HepG2 (cell line): ENCODE data around the gene RCE1. TPM values are rescaled to one million over a fixed set of nuclear protein-coding genes. Genes with fewer than 3 reads are reported as not detected.

Experiments
- CHD2 ChIP-seq: IDR thresholded peaks from 2 replicates; pipeline ENCODE4 v1.6.1; 2011; ENCODE audit warnings: low read depth, low read length, improper control_type of control experiment
- HDAC2 ChIP-seq: sonication (generic); formaldehyde crosslinking; IDR thresholded peaks from 2 replicates; pipeline ENCODE4 v1.4.0; 2020; ENCODE audit warnings: missing genetic modification reagents
- HNF4G ChIP-seq, 2 experiments: sonication (generic) in 1 of 2; formaldehyde crosslinking in 1 of 2; IDR thresholded peaks; 2 replicates each; pipeline versions ENCODE4 v1.4.0 to v1.6.1; 2011 to 2020; ENCODE audit warnings: borderline replicate concordance in 2 of 2, low read depth in 2 of 2, mild to moderate bottlenecking in 2 of 2, low read length in 1 of 2, missing genetic modification reagents in 1 of 2, moderate library complexity in 1 of 2
- HNRNPK ChIP-seq: fragments of 200-400 bp; formaldehyde crosslinking; IDR thresholded peaks from 2 replicates; pipeline ENCODE4 v1.6.1; 2018; ENCODE audit warnings: low read length, low read depth, moderate library complexity, mild to moderate bottlenecking; ENCODE audit not compliant: poor library complexity, severe bottlenecking
- KLF16 ChIP-seq, 2 experiments: sonication (generic) in 1 of 2; formaldehyde crosslinking in 1 of 2; IDR thresholded peaks; 2 replicates each; pipeline versions ENCODE4 v1.6.1 to v1.8.0; 2016 to 2023; ENCODE audit warnings: missing genetic modification reagents in 2 of 2, missing compliant biosample characterization in 1 of 2
- MEIS2 ChIP-seq: sonication (generic); formaldehyde crosslinking; IDR thresholded peaks from 2 replicates; pipeline ENCODE4 v1.9.0; 2021; ENCODE audit warnings: mild to moderate bottlenecking, missing genetic modification reagents
- NPAS2 ChIP-seq: sonication (generic); formaldehyde crosslinking; IDR thresholded peaks from 2 replicates; pipeline ENCODE4 v1.8.0; 2022; ENCODE audit warnings: mild to moderate bottlenecking, missing genetic modification reagents, borderline replicate concordance
- PRDM4 ChIP-seq: sonication (generic); formaldehyde crosslinking; IDR thresholded peaks from 2 replicates; pipeline ENCODE4 v1.9.0; 2021; ENCODE audit warnings: missing genetic modification reagents, borderline replicate concordance
- SP1 ChIP-seq, 2 experiments: fragments of 450-650 bp in 1 of 2; sonication (generic) in 1 of 2; formaldehyde crosslinking in 1 of 2; IDR thresholded peaks; 2 replicates each; pipeline versions ENCODE4 v1.4.0 to v1.6.1; 2016 to 2020; ENCODE audit warnings: missing genetic modification reagents in 1 of 2
- SRY ChIP-seq: sonication (generic); formaldehyde crosslinking; IDR thresholded peaks from 2 replicates; pipeline ENCODE4 v1.8.0; 2022; ENCODE audit warnings: mild to moderate bottlenecking, missing genetic modification reagents
- XRCC5 ChIP-seq: fragments of 200-400 bp; formaldehyde crosslinking; optimal IDR thresholded peaks from 2 replicates; pipeline ENCODE3; 2017; ENCODE audit warnings: mild to moderate bottlenecking, low read length
- ZNF746 ChIP-seq: sonication (generic); formaldehyde crosslinking; IDR thresholded peaks from 2 replicates; pipeline ENCODE4 v1.8.0; 2022; ENCODE audit warnings: mild to moderate bottlenecking, missing genetic modification reagents
- polyA plus RNA-seq, 8 experiments: library from polyadenylated mRNA; depleted of rRNA in 3 of 8; stranded (reverse) in 7 of 8; unstranded in 1 of 8; fragments of >200 nt; fragmentation: Illumina TruSeq in 4 of 8; extraction: Trizol in 4 of 8; gene quantifications; 2 replicates each; pipeline versions ENCODE4 v1.2.1 to v1.2.3, GENCODE V29; 2011 to 2016; ENCODE audit warnings: low read depth in 4 of 8, missing spikeins in 1 of 8, mixed read lengths in 1 of 8; ENCODE audit not compliant: insufficient read depth in 1 of 8
- total RNA-seq, 5 experiments: library from RNA; depleted of rRNA; stranded (reverse); fragments of >200 nt; fragmentation: Illumina TruSeq; extraction: Trizol; gene quantifications; 2 replicates each; pipeline ENCODE4 v1.2.3, GENCODE V29; 2016; ENCODE audit warnings: low read depth in 1 of 5
- TF ChIP-seq, protein P1 (sequence below): IDR thresholded peaks from 2 replicates; pipeline ENCODE4 v1.6.1; 2018; ENCODE audit warnings: missing genetic modification reagents, mild to moderate bottlenecking, missing compliant biosample characterization
- TF ChIP-seq, protein P2 (sequence below): sonication (generic); formaldehyde crosslinking; IDR thresholded peaks from 2 replicates; pipeline ENCODE4 v1.4.0; 2020; ENCODE audit warnings: mild to moderate bottlenecking, missing genetic modification reagents
- TF ChIP-seq, protein P3 (sequence below): sonication (generic); formaldehyde crosslinking; IDR thresholded peaks from 2 replicates; pipeline ENCODE4 v1.4.0; 2020; ENCODE audit warnings: missing genetic modification reagents
- TF ChIP-seq, protein P4 (sequence below): sonication (generic); formaldehyde crosslinking; IDR thresholded peaks from 2 replicates; pipeline ENCODE4 v1.8.1; 2023; ENCODE audit warnings: mild to moderate bottlenecking, inconsistent platforms, moderate library complexity, missing genetic modification reagents, borderline replicate concordance

RCE1 gene
- total and polyA plus RNA-seq, 2 of the 13 experiments (the other 11 are each of a cell fraction or from before 2014, with no cell fraction given) = 22.2 to 22.4 TPM

GRCh38 chr11:66891851-66892660 lies 48.8 kb downstream of the RCE1 start (continued):
- TF ChIP-seq HDAC2 (CRISPR knock-in tag) = peak; percentile 59; the same call in 1 of the 2 replicates
- TF ChIP-seq HNRNPK = no peak
- TF ChIP-seq, protein P1, sequence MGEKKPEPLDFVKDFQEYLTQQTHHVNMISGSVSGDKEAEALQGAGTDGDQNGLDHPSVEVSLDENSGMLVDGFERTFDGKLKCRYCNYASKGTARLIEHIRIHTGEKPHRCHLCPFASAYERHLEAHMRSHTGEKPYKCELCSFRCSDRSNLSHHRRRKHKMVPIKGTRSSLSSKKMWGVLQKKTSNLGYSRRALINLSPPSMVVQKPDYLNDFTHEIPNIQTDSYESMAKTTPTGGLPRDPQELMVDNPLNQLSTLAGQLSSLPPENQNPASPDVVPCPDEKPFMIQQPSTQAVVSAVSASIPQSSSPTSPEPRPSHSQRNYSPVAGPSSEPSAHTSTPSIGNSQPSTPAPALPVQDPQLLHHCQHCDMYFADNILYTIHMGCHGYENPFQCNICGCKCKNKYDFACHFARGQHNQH = peak; percentile 100
- TF ChIP-seq MEIS2 (CRISPR knock-in tag) = peak; percentile 66; the same call in 1 of the 2 replicates
- TF ChIP-seq, protein P2, sequence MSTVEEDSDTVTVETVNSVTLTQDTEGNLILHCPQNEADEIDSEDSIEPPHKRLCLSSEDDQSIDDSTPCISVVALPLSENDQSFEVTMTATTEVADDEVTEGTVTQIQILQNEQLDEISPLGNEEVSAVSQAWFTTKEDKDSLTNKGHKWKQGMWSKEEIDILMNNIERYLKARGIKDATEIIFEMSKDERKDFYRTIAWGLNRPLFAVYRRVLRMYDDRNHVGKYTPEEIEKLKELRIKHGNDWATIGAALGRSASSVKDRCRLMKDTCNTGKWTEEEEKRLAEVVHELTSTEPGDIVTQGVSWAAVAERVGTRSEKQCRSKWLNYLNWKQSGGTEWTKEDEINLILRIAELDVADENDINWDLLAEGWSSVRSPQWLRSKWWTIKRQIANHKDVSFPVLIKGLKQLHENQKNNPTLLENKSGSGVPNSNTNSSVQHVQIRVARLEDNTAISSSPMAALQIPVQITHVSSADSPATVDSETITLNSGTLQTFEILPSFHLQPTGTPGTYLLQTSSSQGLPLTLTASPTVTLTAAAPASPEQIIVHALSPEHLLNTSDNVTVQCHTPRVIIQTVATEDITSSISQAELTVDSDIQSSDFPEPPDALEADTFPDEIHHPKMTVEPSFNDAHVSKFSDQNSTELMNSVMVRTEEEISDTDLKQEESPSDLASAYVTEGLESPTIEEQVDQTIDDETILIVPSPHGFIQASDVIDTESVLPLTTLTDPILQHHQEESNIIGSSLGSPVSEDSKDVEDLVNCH (CRISPR knock-in tag) = no peak
- no peak for TF ChIP-seq NPAS2
- no peak for TF ChIP-seq SP1 (IDR thresholded peaks at IDR 0.05)
- TF ChIP-seq SP1 (CRISPR knock-in tag; IDR thresholded peaks at IDR 0.05) = no peak
- TF ChIP-seq HNF4G (IDR thresholded peaks at IDR 0.05; ENCODE audit: borderline replicate concordance, low read depth, low read length) = no peak
- no peak for TF ChIP-seq HNF4G (CRISPR knock-in tag; IDR thresholded peaks at IDR 0.05; ENCODE audit: borderline replicate concordance, low read depth)
- no peak for TF ChIP-seq PRDM4 (CRISPR knock-in tag)
- TF ChIP-seq, protein P3, sequence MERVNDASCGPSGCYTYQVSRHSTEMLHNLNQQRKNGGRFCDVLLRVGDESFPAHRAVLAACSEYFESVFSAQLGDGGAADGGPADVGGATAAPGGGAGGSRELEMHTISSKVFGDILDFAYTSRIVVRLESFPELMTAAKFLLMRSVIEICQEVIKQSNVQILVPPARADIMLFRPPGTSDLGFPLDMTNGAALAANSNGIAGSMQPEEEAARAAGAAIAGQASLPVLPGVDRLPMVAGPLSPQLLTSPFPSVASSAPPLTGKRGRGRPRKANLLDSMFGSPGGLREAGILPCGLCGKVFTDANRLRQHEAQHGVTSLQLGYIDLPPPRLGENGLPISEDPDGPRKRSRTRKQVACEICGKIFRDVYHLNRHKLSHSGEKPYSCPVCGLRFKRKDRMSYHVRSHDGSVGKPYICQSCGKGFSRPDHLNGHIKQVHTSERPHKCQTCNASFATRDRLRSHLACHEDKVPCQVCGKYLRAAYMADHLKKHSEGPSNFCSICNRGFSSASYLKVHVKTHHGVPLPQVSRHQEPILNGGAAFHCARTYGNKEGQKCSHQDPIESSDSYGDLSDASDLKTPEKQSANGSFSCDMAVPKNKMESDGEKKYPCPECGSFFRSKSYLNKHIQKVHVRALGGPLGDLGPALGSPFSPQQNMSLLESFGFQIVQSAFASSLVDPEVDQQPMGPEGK (CRISPR knock-in tag) = no peak
- no peak for TF ChIP-seq ZNF746
- no peak for TF ChIP-seq KLF16 (CRISPR knock-in tag; IDR thresholded peaks at IDR 0.05)
- TF ChIP-seq XRCC5 = peak; percentile 86
- TF ChIP-seq SRY (CRISPR knock-in tag) = no peak
- no peak for TF ChIP-seq CHD2
- TF ChIP-seq, protein P4, sequence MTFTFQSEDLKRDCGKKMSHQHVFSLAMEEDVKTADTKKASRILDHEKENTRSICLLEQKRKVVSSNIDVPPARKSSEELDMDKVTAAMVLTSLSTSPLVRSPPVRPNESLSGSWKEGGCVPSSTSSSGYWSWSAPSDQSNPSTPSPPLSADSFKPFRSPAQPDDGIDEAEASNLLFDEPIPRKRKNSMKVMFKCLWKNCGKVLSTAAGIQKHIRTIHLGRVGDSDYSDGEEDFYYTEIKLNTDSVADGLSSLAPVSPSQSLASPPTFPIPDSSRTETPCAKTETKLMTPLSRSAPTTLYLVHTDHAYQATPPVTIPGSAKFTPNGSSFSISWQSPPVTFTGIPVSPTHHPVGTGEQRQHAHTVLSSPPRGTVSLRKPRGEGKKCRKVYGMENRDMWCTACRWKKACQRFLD = no peak
